MG63 (cell line): ENCODE results near the gene WNK2. TPM values are rescaled to one million over a fixed set of nuclear protein-coding genes. Genes with fewer than 3 reads are reported as not detected.

Experiments used
- DNase-seq: peaks from one replicate; pipeline ENCODE4 v3.0.0-alpha.2; 2020
- H3K27me3 ChIP-seq: fragments of 250-450 bp; sonication (Bioruptor Pico); 2 replicates; pipeline ENCODE4 v1.5.1; 2020; ENCODE audit warnings: mild to moderate bottlenecking, moderate library complexity
- H3K36me3 ChIP-seq: fragments of 250-450 bp; sonication (Bioruptor Pico); 2 replicates; pipeline ENCODE4 v1.5.1; 2020; ENCODE audit warnings: mild to moderate bottlenecking, moderate library complexity
- H3K4me3 ChIP-seq: fragments of 250-450 bp; sonication (Bioruptor Pico); 2 replicates; pipeline ENCODE4 v1.5.1; 2020; ENCODE audit warnings: mild to moderate bottlenecking, moderate library complexity
- H3K9me3 ChIP-seq: fragments of 250-450 bp; sonication (Bioruptor Pico); 2 replicates; pipeline ENCODE4 v1.5.1; 2020; ENCODE audit warnings: mild to moderate bottlenecking, moderate library complexity
- total RNA-seq: library from RNA; depleted of rRNA; stranded (reverse); fragments of >200 nt; shearing (Covaris generic); gene quantifications from 2 replicates; pipeline ENCODE4 v1.2.3, GENCODE V29; 2014; ENCODE audit warnings: low replicate concordance

WNK2 gene
- total RNA-seq, 1 experiment from 2014 or later, result 1.1 TPM

GRCh38 chr9:93204470-93205043, 20.6 kb downstream of the WNK2 start:
- Histone ChIP-seq H3K9me3 (no peaks in the 10 kb centered on the region), H3K4me3 (no peak overlapping the region), H3K36me3 (no peaks in the 10 kb centered on the region), H3K27me3 (no peaks in the 10 kb centered on the region)
- DNase-seq, result no peak

- Histone ChIP-seq H3K27me3 (no peaks in the 10 kb centered on the region), H3K36me3 (no peaks in the 10 kb centered on the region), H3K4me3 (no peak overlapping the region), H3K9me3 (no peaks in the 10 kb centered on the region)
- DNase-seq, result no peak
Observed at GRCh38 chr9:93205045-93205768, 21.3 kb downstream of the WNK2 start.

GRCh38 chr9:93205896-93206575, 22.1 kb downstream of the WNK2 start:
- Histone ChIP-seq H3K27me3 (no peaks in the 10 kb centered on the region), H3K4me3 (no peak overlapping the region), H3K36me3 (no peaks in the 10 kb centered on the region), H3K9me3 (no peaks in the 10 kb centered on the region)
- no peak for DNase-seq

- no peaks in the 10 kb centered on the region for H3K9me3 ChIP-seq
- H3K27me3 ChIP-seq, result no peaks in the 10 kb centered on the region
- no peak overlapping the region for H3K4me3 ChIP-seq
- DNase-seq, result no peak
- H3K36me3 ChIP-seq, result no peaks in the 10 kb centered on the region
Observed at GRCh38 chr9:93206576-93207155, 22.7 kb downstream of the WNK2 start.

- DNase-seq, result peak; percentile 36
- Histone ChIP-seq H3K27me3 (no peaks in the 10 kb centered on the region), H3K9me3 (no peaks in the 10 kb centered on the region), H3K36me3 (no peaks in the 10 kb centered on the region), H3K4me3 (no peak overlapping the region)
Observed at GRCh38 chr9:93207326-93207814, 23.4 kb downstream of the WNK2 start.

- no peaks in the 10 kb centered on the region for H3K36me3 ChIP-seq
- no peaks in the 10 kb centered on the region for H3K9me3 ChIP-seq
- H3K27me3 ChIP-seq, result no peaks in the 10 kb centered on the region
- no peak for DNase-seq
- no peak overlapping the region for H3K4me3 ChIP-seq
Observed at GRCh38 chr9:93207860-93208734, 24.2 kb downstream of the WNK2 start.

- Histone ChIP-seq H3K9me3 (no peaks in the 10 kb centered on the region), H3K27me3 (no peaks in the 10 kb centered on the region), H3K4me3 (no peak overlapping the region), H3K36me3 (no peaks in the 10 kb centered on the region)
- no peak for DNase-seq
Observed at GRCh38 chr9:93209097-93209496, 25.2 kb downstream of the WNK2 start.

- H3K9me3 ChIP-seq, result no peaks in the 10 kb centered on the region
- H3K4me3 ChIP-seq, result no peak overlapping the region
- no peaks in the 10 kb centered on the region for H3K27me3 ChIP-seq
- no peaks in the 10 kb centered on the region for H3K36me3 ChIP-seq
- no peak for DNase-seq
Observed at GRCh38 chr9:93209576-93210323, 25.8 kb downstream of the WNK2 start.

- H3K36me3 ChIP-seq, result no peaks in the 10 kb centered on the region
- H3K4me3 ChIP-seq, result no peak overlapping the region
- H3K9me3 ChIP-seq, result no peaks in the 10 kb centered on the region
- H3K27me3 ChIP-seq, result no peaks in the 10 kb centered on the region
- DNase-seq, result no peak
Observed at GRCh38 chr9:93210324-93210973, 26.5 kb downstream of the WNK2 start.

GRCh38 chr9:93210974-93211653, 27.2 kb downstream of the WNK2 start:
- Histone ChIP-seq H3K4me3 (no peak overlapping the region), H3K36me3 (no peaks in the 10 kb centered on the region)

GRCh38 chr9:93211654-93212001, 27.7 kb downstream of the WNK2 start:
- Histone ChIP-seq H3K9me3 (no peaks in the 10 kb centered on the region), H3K27me3 (no peaks in the 10 kb centered on the region), H3K4me3 (no peak overlapping the region), H3K36me3 (no peaks in the 10 kb centered on the region)
- DNase-seq, result no peak

More at GRCh38 chr9:93210974-93211653, 27.2 kb downstream of the WNK2 start:
- Histone ChIP-seq H3K27me3 (no peaks in the 10 kb centered on the region), H3K9me3 (no peaks in the 10 kb centered on the region)
- no peak for DNase-seq

- H3K9me3 ChIP-seq, result no peaks in the 10 kb centered on the region
- no peaks in the 10 kb centered on the region for H3K27me3 ChIP-seq
- no peak overlapping the region for H3K4me3 ChIP-seq
- no peaks in the 10 kb centered on the region for H3K36me3 ChIP-seq
- no peak for DNase-seq
Observed at GRCh38 chr9:93212409-93212808, 28.5 kb downstream of the WNK2 start.

- no peaks in the 10 kb centered on the region for H3K9me3 ChIP-seq
- H3K27me3 ChIP-seq, result no peaks in the 10 kb centered on the region
- H3K4me3 ChIP-seq, result no peak overlapping the region
- H3K36me3 ChIP-seq, result no peaks in the 10 kb centered on the region
- no peak for DNase-seq
Observed at GRCh38 chr9:93216073-93216365, 32.1 kb downstream of the WNK2 start.

GRCh38 chr9:93217706-93218105, 33.8 kb downstream of the WNK2 start:
- Histone ChIP-seq H3K4me3 (no peak overlapping the region), H3K27me3 (no peaks in the 10 kb centered on the region), H3K36me3 (no peaks in the 10 kb centered on the region), H3K9me3 (no peaks in the 10 kb centered on the region)
- DNase-seq, result no peak

- no peaks in the 10 kb centered on the region for H3K36me3 ChIP-seq
- no peak overlapping the region for H3K4me3 ChIP-seq
- H3K9me3 ChIP-seq, result no peaks in the 10 kb centered on the region
- no peak for DNase-seq
- H3K27me3 ChIP-seq, result no peaks in the 10 kb centered on the region
Observed at GRCh38 chr9:93218161-93218560, 34.2 kb downstream of the WNK2 start.
